Islet precursor cell (in vitro differentiated cells): ENCODE measurements around the gene TOMM40L.

Source experiments
- DNase-seq: peaks from one replicate; pipeline ENCODE4 v3.0.0-alpha.2; 2018

Gene TOMM40L

DNA sequence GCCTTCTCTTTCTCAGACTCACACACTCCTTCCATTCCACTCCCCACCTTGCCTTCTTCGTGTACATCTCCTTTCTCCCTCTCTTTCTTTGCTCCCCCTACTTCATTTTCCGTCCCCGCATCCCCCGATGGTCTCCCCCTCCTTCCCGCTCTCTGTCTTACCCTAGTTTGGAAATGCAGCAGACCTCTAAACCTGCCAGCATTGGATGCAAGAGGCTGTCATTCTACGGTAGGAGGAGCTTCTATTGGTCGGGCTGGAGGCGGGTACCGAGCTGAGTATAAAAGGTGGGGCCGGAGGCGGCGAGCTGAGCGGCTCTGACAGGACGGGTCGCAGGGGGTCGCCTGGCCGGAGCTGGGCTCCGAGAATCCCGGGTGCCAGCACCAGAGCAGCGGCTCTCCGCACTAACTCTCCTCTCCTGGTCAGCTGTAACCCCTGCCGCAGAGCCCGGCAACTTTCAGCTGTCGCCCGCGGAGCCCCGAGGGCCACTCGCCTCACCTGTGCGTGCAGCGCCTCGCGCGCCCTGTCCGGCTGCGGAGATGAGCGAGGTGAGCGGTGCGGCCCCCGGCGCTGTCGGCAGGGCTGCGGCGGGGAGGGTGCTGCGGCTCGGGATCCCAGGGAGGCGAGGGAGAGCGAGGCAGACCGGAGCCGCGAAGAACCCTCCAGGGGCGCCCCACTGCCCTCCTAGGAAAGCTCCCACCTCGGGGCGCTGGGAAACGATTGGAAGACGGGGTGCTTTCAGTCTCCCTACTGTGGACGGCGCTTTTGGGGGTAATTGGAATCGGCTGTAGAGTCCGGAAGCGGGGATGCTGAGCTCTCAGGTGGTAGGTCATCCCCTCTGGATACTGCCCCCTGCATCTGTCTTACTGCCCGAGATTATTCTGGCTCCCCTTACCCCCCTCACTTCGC, 32.8 kb downstream of the TOMM40L start, which contains the start of gene PCP4L1:
Gene PCP4L1, plus strand, starts transcription at position 307 of the 906 bp plus-strand sequence. Its CDS starts 230 bp downstream, at position 537.
- DNase-seq: peak; percentile 76

DNA sequence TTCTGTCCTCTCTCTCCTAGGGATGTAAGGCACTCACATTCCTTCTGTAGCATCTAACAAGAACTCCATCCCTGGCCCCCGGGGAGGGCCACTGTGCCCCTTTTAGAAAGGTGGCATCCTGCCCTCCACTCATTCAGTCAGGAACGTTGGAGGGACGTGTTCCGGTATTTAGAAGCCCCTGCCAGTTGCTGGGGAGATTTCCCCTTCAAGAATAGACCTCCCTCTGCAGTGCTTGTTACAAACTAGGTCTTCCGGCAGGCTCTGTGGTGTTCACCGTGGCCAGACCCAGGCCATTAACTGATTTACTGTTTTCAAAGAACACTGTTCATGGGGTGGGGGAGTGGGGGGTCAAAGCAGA, 33.5 kb downstream of the TOMM40L start:
- no peak for DNase-seq

DNA sequence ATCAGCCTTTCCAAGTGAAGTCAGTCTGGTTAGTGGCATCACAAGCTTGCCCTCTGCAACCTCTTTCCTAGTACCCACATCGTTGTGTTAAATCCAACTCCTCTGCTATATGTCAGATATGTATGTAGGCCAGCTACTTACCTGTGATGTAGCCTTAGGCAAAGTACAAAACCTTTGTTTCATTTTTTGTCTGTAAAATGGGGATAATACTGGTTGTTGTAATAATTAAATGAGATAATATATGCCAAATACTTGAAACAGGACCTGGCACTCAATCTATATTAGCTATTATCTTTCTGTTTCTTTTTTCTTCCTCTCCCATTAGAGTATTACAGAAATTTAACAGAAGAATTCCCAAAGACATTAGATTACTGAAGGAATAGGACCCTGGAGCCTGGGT, 33.9 kb downstream of the TOMM40L start:
- DNase-seq: no peak

DNA sequence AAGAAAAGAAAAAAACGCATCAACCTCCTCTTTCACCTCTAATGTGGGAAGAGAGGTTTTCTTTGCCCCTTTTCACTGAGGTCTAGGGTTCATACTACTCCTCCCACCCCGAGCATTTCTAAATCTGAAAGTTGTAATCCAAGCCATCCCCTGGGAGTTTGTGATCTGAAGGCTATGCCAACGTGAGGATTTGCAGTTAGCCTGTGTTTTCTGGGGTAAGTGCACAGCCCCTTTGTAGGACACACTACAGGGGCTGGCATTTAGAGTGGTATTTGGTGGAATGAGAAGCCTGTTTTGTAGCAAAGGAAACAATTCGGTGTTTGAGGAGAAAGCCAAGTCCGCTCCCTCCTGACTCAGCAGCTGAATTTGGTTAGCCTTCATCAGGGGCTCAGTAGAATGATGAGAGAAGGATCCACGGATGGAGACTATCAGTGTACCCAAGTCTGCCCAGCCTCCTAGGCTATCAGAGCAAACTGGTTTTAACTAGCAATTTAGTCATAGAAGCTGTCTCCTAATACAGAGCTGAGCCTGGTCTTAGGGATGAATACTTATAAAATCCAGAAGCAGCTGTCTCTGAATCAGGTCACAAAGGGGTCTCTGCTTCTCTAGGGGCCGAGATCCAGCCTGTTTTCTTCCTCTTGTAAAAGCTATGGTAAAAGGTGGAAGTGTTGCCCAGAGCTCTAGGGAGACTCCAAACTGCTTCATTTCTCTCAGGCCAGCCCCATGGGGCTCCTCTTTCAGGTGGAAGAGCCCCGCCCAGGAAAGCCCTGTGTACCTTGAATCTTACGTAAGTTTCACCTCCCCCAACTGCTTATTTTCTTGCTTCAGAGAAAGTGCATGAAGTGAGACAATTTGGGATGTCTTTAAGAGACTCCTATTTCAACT, 34.8 kb downstream of the TOMM40L start:
- no peak for DNase-seq

DNA sequence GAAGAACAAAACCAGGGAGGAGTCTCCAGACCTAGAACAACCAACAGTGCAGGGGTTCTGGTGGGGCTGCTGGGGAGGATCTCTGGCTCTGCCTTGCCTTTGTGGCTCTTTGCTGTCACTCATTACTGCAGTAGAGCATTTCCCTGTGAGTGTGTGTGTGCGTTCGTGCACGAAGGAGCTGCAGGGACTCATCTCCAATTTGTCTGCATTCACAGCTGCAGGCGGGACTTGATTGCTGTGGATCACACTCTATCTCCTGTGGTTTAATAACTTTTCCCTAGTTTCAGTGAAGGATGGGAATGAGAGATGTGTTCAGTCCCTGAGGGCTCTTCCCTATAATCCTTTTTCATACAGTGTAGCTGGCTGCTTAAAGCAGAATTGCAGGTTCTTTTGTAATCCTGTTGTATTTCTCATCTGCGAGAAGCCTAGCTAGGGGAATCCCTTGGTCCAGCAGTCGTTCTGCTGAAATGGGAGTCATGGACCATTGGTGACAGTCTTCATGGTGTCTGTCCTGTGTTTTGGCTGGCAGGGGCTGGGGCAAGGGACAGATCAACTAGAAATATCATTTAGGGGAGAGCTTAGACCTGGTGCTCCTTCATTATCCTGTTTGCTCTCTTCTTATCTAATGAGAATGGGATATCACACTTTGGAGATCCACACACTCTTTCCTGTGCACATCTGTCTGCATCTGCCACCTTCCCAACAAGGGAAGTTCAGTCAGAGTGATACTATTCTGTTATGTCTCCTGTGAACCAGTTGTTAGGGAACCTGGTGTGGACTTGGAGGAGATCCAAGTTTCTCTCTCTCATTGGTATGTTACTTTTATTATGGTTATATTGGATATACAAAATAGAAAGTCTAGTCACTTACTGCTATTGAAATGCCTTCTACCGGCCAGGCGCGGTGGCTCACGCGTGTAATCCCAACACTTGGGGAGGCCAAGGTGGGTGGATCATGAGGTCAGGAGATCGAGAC, 35.7 kb downstream of the TOMM40L start:
- DNase-seq: no peak

DNA sequence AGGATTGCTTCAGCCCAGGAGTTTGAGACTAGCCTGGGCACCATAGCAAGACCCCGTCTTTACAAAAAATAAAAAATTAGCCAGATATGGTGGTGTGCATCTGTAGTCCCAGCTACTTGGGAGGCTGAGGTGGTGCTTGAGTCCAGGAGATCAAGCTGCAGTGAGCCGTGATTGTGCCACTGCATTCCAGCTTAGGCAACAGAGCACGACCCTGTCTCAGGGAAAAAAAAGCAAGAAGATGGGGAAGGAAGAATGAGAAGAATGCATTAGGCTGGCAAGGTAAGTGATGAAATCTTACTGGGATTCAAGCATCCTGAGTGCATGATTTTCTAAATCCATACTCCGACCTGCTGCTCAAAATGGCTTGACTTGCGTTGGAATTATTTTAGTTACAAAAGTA, 39.4 kb downstream of the TOMM40L start:
- peak; percentile 68 for DNase-seq

DNA sequence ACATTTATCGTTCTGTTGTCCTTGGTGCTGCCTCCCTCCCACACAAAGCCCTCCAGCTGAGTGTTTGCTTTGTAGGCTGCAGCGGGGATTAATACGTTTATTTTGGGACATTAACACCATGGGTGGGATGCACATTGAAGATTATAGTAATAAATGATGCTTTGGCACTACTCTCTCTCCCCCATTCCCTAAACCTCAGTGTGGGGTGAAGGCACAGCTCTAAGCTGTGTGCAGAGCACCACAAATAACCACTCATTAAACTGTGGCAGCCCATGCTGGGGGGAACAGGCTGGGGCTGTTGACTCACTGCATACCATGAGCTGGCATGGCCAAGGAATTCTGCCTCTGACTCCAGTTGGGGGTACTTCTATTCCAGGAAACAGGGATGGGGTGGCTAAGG, 40.3 kb downstream of the TOMM40L start:
- no peak for DNase-seq

DNA sequence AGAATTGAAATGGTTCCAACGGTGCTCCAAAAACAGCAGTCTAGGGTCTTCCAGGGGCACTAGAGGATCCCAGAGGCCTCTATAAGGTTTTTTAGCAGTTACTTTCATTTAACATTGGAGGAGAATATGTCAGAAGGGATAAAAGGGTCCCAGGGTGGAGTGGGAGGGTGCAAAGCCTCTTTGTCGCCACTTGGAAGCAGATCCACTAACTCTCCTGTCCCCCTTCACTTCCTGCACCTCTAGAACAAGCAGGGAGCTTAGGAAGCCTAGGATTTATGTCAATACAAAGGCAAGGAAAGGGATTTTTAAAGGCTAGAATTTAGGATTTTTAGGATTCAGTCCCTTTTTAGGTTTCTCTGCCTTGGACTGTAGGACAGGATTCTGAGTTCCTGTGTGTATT, 41.0 kb downstream of the TOMM40L start:
- DNase-seq: no peak

DNA sequence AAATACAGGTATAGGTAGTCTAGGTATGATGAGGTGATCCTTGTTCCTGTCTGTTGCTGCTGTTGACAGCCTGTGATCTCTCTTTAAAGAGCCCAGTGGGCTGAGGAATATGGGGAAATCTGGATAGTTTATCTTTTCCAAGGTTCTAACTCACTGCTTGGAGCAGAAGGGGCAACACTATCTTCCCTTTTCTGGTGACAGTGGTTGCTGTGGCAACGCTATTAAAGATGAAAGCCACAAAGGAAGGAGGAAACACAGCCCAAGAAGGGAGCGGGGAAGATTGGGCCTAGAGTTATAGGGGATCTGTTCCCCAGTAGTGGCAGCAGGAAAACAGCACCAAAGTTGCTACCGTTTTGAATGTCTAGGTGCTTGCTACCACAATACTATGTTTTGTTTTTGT, 41.5 kb downstream of the TOMM40L start:
- DNase-seq: no peak

DNA sequence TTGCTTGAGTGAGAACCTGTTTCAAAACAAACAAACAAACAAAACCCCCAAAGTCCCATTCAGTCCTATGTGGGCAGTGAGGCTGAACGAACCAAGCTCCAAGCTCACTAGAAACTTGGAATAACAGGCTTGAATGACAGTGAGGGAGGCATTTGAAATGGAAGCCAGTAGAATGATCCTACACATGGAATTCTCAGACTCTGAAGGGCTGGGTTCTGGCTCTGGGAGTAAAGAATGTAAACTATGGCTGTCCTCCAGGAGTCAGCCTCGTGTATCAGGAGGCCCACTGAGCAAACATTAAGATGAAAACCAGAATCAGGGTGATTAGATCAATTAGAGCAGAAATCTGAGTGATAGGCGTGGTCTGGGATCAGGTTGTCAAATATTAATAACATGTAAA, 47.5 kb downstream of the TOMM40L start:
- DNase-seq: peak; percentile 62

DNA sequence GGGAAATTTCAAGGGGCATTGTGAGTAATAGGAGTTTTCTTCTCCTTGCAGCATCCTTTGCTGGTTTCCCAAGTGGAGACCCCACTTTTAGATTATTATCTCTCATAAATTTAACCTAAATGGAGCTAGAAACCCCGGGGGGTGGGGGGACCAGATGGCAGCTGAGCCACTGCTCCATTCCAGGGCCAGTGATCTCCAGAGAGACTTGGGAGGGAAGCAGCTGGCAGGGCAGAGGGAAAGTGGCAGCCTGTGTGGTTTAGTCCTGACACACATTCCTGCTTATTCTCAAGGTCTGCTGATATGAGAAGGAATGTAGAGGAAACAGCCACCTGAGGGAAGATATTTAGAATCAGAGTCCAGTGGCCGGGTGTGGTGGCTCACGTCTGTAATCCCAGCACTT, 49.0 kb downstream of the TOMM40L start:
- peak; percentile 73 for DNase-seq
